ENCODE data around the gene SEMA3E. TPM values are rescaled to one million over a fixed set of nuclear protein-coding genes. Genes with fewer than 3 reads are reported as not detected.

The SEMA3E gene
- total and polyA plus RNA-seq, 2 experiments from 2014 or later = 7.0 to 14.0 TPM

DNA sequence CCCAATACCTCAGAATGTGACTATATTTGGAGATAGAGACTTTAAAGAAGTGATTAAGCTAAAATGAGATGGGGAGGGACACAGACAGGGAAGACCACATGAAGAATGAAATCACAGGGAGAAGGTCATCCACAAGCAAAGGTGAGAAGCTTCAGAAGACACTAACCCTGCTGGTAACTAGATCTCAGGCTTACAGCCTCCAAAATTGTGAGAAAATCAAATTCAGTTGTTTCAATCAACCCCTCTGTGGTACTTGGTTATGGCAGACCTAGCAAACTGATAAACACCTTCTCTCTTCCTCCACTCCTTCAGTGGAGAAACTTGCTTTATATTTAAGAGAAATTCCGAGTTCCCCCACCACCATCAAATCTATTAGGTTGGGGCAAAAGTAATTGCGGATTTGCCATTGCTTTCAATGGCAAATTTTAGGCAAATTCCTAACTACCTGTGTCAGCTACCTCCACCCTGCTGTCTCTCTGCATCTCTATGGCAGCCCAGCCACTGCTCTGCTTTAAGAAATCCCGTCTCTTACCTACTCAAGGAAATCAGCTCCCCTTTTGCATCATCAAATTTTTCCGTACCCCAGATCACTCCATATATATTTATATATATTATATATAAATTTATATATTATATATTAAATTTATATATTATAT is 38.2 kb downstream of the SEMA3E start:
- Histone ChIP-seq H3K9me3 (ENCODE audit: low read depth) (no peaks in the 10 kb centered on the region), H2AFZ (no peak overlapping the region), H3K36me3 (replicated peaks; ENCODE audit: insufficient read depth, low read depth) (no peaks in the 10 kb centered on the region), H3K4me3 (no peak overlapping the region), H3K9me2 (replicated peaks; ENCODE audit: insufficient read depth) (no peaks in the 10 kb centered on the region), H3K4me2 (no peak overlapping the region), H3K79me2 (no peaks in the 10 kb centered on the region), H4K20me1 (ENCODE audit: insufficient read depth, poor library complexity, severe bottlenecking) (no peaks in the 10 kb centered on the region), H3K27ac (no peak overlapping the region), H3K4me1 (ENCODE audit: insufficient read depth) (no peaks in the 10 kb centered on the region), H3K27me3 (no peaks in the 10 kb centered on the region)
- DNase-seq (ENCODE audit: low spot score) = no peak
- TF ChIP-seq CTCF (IDR thresholded peaks at IDR 0.05; ENCODE audit: poor library complexity) = no peak
- no peak for TF ChIP-seq EZH2phosphoT487 (IDR thresholded peaks at IDR 0.05; ENCODE audit: low read depth, severe bottlenecking, unreplicated experiment)
- TF ChIP-seq EZH2 (IDR thresholded peaks at IDR 0.05; ENCODE audit: borderline replicate concordance) = no peak
- 75% methylated on average over 4 of the region's 4 CpGs for WGBS (ENCODE audit: low lambda C conversion rate, missing lambda C conversion rate)

- H3K27me3 ChIP-seq = no peaks in the 10 kb centered on the region
Measured at GRCh38 chr7:83608716-83609115, 40.2 kb downstream of the SEMA3E start.

GRCh38 chr7:83603649-83604048 is 45.3 kb downstream of the SEMA3E start:
- Histone ChIP-seq H3K4me1 (ENCODE audit: insufficient read depth) (no peaks in the 10 kb centered on the region), H3K27ac (no peak overlapping the region), H4K20me1 (ENCODE audit: insufficient read depth, poor library complexity, severe bottlenecking) (no peaks in the 10 kb centered on the region), H3K79me2 (no peaks in the 10 kb centered on the region), H3K36me3 (replicated peaks; ENCODE audit: insufficient read depth, low read depth) (no peaks in the 10 kb centered on the region), H2AFZ (no peak overlapping the region), H3K9me3 (ENCODE audit: low read depth) (no peaks in the 10 kb centered on the region), H3K9me2 (replicated peaks; ENCODE audit: insufficient read depth) (no peaks in the 10 kb centered on the region), H3K27me3 (no peaks in the 10 kb centered on the region), H3K4me3 (no peak overlapping the region), H3K4me2 (no peak overlapping the region)
- no peak for DNase-seq (ENCODE audit: low spot score)
- TF ChIP-seq EZH2phosphoT487 (IDR thresholded peaks at IDR 0.05; ENCODE audit: low read depth, severe bottlenecking, unreplicated experiment) (no peak), CTCF (IDR thresholded peaks at IDR 0.05; ENCODE audit: poor library complexity) (no peak), EZH2 (IDR thresholded peaks at IDR 0.05; ENCODE audit: borderline replicate concordance) (no peak)
- 82% methylated on average over 1 of the region's 1 CpG for WGBS (ENCODE audit: low lambda C conversion rate, missing lambda C conversion rate)

More at GRCh38 chr7:83608716-83609115, 40.2 kb downstream of the SEMA3E start:
- no peak for TF ChIP-seq CTCF (IDR thresholded peaks at IDR 0.05; ENCODE audit: poor library complexity)
- no peak for TF ChIP-seq EZH2 (IDR thresholded peaks at IDR 0.05; ENCODE audit: borderline replicate concordance)
- TF ChIP-seq EZH2phosphoT487 (IDR thresholded peaks at IDR 0.05; ENCODE audit: low read depth, severe bottlenecking, unreplicated experiment) = no peak
- Histone ChIP-seq H4K20me1 (ENCODE audit: insufficient read depth, poor library complexity, severe bottlenecking) (no peaks in the 10 kb centered on the region), H3K4me1 (ENCODE audit: insufficient read depth) (no peaks in the 10 kb centered on the region), H3K4me3 (no peak overlapping the region), H3K79me2 (no peaks in the 10 kb centered on the region), H2AFZ (no peak overlapping the region), H3K9me3 (ENCODE audit: low read depth) (no peaks in the 10 kb centered on the region), H3K4me2 (no peak overlapping the region), H3K9me2 (replicated peaks; ENCODE audit: insufficient read depth) (no peaks in the 10 kb centered on the region), H3K36me3 (replicated peaks; ENCODE audit: insufficient read depth, low read depth) (no peaks in the 10 kb centered on the region), H3K27ac (no peak overlapping the region)
- WGBS (ENCODE audit: low lambda C conversion rate, missing lambda C conversion rate) = 75% methylated on average over 3 of the region's 3 CpGs
- no peak for DNase-seq (ENCODE audit: low spot score)
